Left renal pelvis (tissue), 4 donors: Measurements from ENCODE around the gene DNM3. TPM values are rescaled to one million over a fixed set of nuclear protein-coding genes. Genes with fewer than 3 reads are reported as not detected.

Experiments used
- DNase-seq, 4 donors: peaks; one replicate each; pipeline ENCODE4 v3.0.0-alpha.2; 2013; ENCODE audit warnings: low read depth in 4 of 4, low spot score in 3 of 4
- polyA plus RNA-seq, 4 donors: library from polyadenylated mRNA; unstranded; fragments of 120-200 nt; gene quantifications; one replicate each; pipeline ENCODE4 v1.2.1, GENCODE V29; 2013; ENCODE audit not compliant: insufficient read length in 4 of 4

Gene DNM3
- polyA plus RNA-seq, 4 donors, result 3.8 to 6.6 (median 4.6) TPM

GRCh38 chr1:171966426-171967220, 125.3 kb downstream of the DNM3 start:
- DNase-seq, result no peak

- DNase-seq, result no peak
These were observed 127.9 kb downstream of the DNM3 start for GRCh38 chr1:171969226-171969625.

- no peak for DNase-seq
These were observed 128.5 kb downstream of the DNM3 start for GRCh38 chr1:171969813-171970212.

DNA sequence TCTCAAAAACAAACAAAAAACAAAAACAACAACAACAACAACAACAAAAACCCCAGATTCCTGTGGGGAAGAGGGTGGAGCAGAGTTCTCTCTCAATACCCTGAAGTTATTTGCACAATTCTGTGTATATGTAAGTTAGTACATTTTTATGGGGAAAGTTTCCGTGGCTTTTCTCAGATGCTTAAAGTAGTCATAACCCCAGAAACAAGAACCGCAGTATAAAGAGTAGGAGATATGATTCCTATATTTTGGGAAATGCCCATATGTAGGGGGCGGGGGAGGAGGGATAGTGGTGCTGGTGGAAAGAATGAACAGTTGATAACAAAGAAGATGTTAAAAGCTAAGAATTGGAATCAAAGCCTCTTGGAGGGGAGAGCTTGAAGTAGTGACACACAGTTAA, 131.5 kb downstream of the DNM3 start:
- no peak for DNase-seq

DNA sequence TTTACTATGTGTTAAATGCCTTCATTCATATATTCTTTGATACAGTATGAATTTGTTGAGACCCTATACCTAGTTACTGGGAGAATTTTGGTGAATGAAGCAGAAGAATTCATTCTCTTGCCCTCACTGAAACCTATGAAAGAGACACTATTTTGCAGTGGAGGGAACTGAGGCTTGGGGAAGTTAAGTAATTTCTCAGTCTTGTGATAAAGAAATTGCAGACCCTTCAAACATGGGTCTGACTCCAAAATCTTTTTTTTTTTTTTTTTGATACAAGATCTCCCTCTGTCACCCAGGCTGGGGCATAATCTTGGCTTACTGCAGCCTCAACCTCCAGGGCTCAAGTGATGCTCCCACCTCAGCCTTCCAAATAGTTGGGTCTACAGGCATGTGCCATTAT, 132.1 kb downstream of the DNM3 start:
- DNase-seq, result no peak

DNA sequence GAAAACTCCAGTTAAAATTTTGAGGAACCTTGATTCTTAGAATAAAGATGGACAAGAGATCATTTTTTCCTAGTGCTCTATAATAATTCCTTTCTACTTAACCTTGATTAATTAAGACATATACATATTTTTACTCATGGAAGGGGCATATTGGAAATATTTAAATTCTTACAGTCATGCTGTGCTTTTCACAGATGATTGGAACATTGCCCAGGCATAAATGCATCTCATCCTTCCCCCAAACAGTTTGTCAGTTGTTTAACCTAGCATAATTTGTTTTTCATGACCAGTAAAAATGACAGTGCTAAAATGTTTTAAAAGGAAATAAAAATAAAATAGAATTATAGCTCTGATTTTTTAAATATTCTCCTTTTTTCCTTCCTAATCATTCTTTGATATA, 140.0 kb downstream of the DNM3 start:
- DNase-seq, result no peak

- no peak for DNase-seq
These were observed 142.3 kb downstream of the DNM3 start for GRCh38 chr1:171983584-171983983.

- no peak for DNase-seq
These were observed 143.0 kb downstream of the DNM3 start for GRCh38 chr1:171984262-171984661.

DNA sequence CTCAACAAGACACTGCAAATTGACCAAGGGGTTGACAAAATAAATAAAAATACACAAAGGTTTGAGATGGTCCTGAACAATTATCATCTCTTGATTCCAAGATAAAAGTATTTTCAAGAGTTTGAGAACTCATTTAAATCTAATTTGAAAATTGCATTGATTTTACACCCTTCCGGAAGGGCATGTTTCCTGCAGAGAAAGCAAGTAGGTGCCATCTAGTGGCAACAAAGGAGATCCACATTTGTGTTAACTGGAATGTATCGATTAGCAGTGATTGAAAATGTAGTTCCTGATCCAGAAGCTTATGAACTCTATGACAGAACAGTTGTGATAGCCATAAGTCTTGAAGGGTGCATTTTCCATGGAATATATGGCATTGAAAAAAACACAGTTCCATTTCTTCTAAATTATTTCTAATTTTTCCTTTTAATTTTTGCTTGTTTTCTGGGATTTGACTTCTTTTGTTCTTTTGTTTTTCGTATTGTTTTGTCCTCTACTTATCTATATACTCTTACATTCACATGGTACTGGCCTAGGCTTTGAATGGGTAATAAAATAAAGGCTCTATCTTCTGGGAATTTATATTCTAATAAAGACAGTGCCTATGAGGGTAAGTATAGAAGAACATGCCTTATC, 143.7 kb downstream of the DNM3 start:
- DNase-seq, result no peak

GRCh38 chr1:171985639-171986038, 144.3 kb downstream of the DNM3 start:
- no peak for DNase-seq

GRCh38 chr1:171988243-171988885, 147.1 kb downstream of the DNM3 start:
- no peak for DNase-seq

- no peak for DNase-seq
These were observed 149.1 kb downstream of the DNM3 start for GRCh38 chr1:171990371-171990770.

DNA sequence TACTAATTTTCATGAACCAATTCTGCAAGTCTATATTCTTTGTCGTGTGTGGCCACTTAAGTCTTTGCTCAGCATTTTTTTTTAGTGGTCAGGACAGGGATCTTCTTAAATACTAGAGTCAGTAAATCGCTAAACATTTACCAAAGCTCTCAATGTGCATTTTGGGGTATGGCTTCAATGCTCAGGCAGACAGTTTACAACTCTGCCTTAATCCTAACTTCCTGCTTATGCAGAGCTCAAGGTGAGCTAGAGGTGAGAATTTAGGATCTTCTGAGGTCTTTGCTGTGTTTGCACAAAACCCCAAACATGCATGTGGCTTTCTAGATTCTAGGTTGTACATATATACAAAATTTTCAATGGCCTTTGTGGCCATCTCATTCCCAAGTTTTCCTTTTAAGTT, 153.0 kb downstream of the DNM3 start:
- no peak for DNase-seq

- no peak for DNase-seq
These were observed 154.3 kb downstream of the DNM3 start for GRCh38 chr1:171995573-171995972.

- no peak for DNase-seq
These were observed 156.6 kb downstream of the DNM3 start for GRCh38 chr1:171997936-171998335.

DNA sequence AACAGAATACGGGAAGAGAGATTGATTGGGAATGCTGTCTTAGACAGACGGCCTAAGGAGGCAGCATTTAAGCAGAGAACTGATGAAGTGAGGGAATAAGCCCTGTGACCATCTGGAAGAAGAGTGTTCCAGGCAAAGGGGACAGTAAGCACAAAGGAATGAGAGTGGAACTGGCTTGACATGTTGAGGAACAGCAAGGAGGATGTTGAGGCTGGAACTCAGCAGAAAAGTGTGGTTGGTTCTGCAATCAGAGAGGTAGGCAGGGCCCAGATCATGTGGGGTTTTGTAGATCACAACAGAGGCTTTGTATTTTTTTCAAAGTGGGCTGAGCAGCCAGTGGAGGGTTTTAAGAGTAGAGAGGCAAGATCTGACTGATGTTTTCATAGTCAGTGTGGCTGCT, 157.4 kb downstream of the DNM3 start:
- no peak for DNase-seq

- no peak for DNase-seq
These were observed 158.5 kb downstream of the DNM3 start for GRCh38 chr1:171999756-172000155.

- DNase-seq, result no peak
These were observed 160.0 kb downstream of the DNM3 start for GRCh38 chr1:172001288-172001687.

DNA sequence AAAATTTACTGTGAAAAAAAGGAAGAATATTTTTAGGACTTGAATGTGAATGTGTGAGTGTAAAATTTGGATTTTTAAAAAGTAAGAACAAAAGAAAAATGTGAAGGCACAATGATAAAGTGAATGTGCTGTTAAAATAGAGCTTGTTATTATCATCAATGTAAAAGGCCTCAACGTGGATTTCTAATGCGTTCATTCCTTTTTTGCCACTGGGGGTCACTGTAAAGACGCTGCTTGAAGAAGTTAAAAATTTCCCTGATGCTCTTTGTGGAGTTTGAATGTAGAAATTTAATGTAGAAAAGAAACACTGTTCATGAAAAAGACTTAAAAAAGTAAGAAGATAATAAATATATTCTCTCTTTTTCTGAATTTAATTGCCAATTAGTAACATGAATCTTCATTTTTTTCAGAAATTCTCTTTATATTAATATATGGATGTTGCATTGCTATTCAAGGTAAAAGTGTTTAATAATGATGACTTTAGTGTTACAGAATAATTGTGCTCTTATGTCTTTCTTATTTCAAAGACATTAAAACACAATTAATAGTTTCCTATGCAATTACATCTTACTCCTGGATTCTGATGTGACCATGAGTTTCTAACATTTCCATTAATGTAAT, 161.5 kb downstream of the DNM3 start:
- DNase-seq, result peak; percentile 31 to 40 (median 38)

- no peak for DNase-seq
These were observed 162.7 kb downstream of the DNM3 start for GRCh38 chr1:172003766-172004530.

DNA sequence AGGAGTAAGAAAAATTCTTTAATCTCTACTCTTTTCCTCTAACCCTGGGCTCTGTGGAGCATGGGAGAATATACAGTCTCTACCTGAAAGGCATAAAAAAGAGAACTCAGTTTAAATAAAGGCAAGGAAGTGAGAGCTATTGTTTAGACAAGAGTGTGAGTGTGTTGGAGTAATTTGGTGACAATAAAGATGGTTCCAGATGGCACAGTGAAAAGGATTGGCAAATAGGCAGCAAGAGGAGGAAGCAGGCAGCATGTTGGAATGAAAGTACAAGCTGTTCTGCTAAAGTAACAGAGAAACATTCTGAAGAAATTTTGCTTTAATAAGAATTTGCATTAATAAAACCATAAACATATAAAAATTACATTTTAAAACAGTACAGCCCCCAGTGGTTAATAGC, 163.4 kb downstream of the DNM3 start:
- no peak for DNase-seq
